SU-DHL-6 (cell line): ENCODE data around the gene KBTBD7.

ENCODE experiments used
- CTCF ChIP-seq: fragments of 200-600 bp; sonication (generic); IDR thresholded peaks from one replicate; pipeline ENCODE4 v1.5.1; 2017; ENCODE audit warnings: antibody characterized with exemption, mild to moderate bottlenecking, low read length, moderate library complexity; ENCODE audit not compliant: insufficient read depth, poor library complexity, severe bottlenecking
- EZH2phosphoT487 ChIP-seq: fragments of 200-600 bp; sonication (generic), shearing (Covaris generic); conservative IDR thresholded peaks from 2 replicates; pipeline ENCODE4 v1.6.1; 2018; ENCODE audit warnings: mild to moderate bottlenecking, antibody characterized with exemption, low read length, moderate library complexity, mixed read lengths

- TF ChIP-seq CTCF (no peak), EZH2phosphoT487 (no peak)
These were observed 16.8 kb downstream of the KBTBD7 start for GRCh38 chr13:41177616-41178015.
